Glutamatergic neuron (in vitro differentiated cells): ENCODE measurements around the gene SLC3A2. TPM values are rescaled to one million over a fixed set of nuclear protein-coding genes. Genes with fewer than 3 reads are reported as not detected.

Experiments used
- DNase-seq: peaks from one replicate; pipeline ENCODE4 v3.0.0; 2022
- H3K27ac Mint-ChIP-seq: one replicate; pipeline ENCODE4 v1.8.0; 2020; ENCODE audit warnings: mild to moderate bottlenecking, mixed read lengths, inconsistent platforms; ENCODE audit not compliant: unreplicated experiment
- H3K27me3 Mint-ChIP-seq: one replicate; pipeline ENCODE4 v1.8.0; 2020; ENCODE audit warnings: mild to moderate bottlenecking, moderate library complexity, mixed read lengths, inconsistent platforms; ENCODE audit not compliant: unreplicated experiment
- H3K36me3 Mint-ChIP-seq: one replicate; pipeline ENCODE4 v1.8.0; 2020; ENCODE audit warnings: mild to moderate bottlenecking, mixed read lengths, inconsistent platforms; ENCODE audit not compliant: unreplicated experiment
- H3K4me1 Mint-ChIP-seq: one replicate; pipeline ENCODE4 v1.8.0; 2020; ENCODE audit warnings: mild to moderate bottlenecking, low read depth, mixed read lengths, inconsistent platforms; ENCODE audit not compliant: unreplicated experiment
- H3K4me3 Mint-ChIP-seq: one replicate; pipeline ENCODE4 v1.8.0; 2020; ENCODE audit warnings: mild to moderate bottlenecking, mixed read lengths, inconsistent platforms; ENCODE audit not compliant: unreplicated experiment
- H3K9me3 Mint-ChIP-seq: one replicate; pipeline ENCODE4 v1.8.0; 2020; ENCODE audit warnings: mild to moderate bottlenecking, moderate library complexity, mixed read lengths, inconsistent platforms; ENCODE audit not compliant: unreplicated experiment
- total RNA-seq: library from RNA; stranded (reverse); fragmentation: NEBNext Ultra II Directional; extraction: Animal tissue kit (Norgen Biotek cat#: 25700); gene quantifications from one replicate; pipeline ENCODE4 v1.2.1, GENCODE V29; 2021; ENCODE audit not compliant: unreplicated experiment
- TF ChIP-seq, protein P1 (sequence below): fragments of 200-600 bp; sonication (generic); IDR thresholded peaks from one replicate; pipeline ENCODE4 v1.5.0; 2021; ENCODE audit not compliant: partially characterized antibody, unreplicated experiment

Gene SLC3A2
- total RNA-seq, 1 donor from 2014 or later: 221 TPM

DNA sequence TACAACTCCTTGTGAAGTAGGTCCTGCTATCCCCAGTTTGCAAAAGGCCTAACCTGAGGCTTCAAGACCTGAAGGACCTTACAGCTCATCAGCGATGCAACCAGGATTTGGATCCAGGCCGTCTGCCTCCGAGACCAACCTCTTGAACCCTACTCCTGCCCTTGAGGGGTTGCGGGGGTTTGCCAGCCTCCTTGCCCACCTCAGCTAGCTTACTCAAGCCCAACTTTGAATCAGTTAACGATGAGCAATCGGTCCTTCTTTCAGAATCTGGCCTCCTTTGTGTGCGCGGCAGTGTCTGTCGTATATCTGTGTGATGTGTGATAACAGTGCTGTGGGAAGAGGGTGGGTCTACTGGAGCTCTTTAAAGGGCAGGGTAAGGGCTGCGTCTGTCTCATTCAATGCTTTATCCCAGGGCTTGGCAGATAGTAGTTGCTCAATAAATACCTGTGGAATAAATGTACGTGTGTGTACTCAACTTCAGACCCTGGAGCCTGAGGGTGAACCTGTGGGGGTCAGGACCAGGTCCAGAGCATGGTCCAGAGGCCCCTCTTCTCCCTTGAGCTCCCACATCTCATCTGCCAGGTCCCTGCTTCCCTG lies 37.3 kb downstream of the SLC3A2 start:
- Mint-ChIP-seq H3K9me3 (no peaks in the 10 kb centered on the region), H3K27ac (peak overlapping the region; percentile 15), H3K4me3 (no peak overlapping the region), H3K27me3 (peaks cover 10% of the 10 kb centered on the region), H3K36me3 (no peaks in the 10 kb centered on the region), H3K4me1 (peaks cover 2% of the 10 kb centered on the region)
- TF ChIP-seq, protein P1, sequence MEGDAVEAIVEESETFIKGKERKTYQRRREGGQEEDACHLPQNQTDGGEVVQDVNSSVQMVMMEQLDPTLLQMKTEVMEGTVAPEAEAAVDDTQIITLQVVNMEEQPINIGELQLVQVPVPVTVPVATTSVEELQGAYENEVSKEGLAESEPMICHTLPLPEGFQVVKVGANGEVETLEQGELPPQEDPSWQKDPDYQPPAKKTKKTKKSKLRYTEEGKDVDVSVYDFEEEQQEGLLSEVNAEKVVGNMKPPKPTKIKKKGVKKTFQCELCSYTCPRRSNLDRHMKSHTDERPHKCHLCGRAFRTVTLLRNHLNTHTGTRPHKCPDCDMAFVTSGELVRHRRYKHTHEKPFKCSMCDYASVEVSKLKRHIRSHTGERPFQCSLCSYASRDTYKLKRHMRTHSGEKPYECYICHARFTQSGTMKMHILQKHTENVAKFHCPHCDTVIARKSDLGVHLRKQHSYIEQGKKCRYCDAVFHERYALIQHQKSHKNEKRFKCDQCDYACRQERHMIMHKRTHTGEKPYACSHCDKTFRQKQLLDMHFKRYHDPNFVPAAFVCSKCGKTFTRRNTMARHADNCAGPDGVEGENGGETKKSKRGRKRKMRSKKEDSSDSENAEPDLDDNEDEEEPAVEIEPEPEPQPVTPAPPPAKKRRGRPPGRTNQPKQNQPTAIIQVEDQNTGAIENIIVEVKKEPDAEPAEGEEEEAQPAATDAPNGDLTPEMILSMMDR: no peak
- no peak for DNase-seq

DNA sequence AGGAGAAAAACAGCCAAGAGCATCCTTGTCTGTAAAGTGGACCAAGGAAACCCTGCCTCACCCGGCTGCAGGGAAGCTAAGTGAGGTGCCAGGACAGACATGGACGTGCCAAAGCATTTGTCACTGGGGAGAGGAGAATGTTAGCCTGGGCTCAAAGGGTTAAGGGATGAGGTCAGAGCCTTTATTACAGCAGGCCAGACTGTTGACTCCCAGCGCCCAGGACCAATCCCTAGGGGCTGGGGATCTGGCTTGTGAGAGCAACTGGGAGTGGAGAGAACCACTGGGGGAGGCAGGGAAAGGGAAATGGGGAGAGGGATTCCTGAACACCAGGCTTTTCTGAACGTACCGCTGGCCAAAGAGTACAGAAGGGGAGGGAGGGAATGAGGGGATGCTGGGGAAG lies 37.8 kb downstream of the SLC3A2 start:
- Mint-ChIP-seq H3K27me3 (peaks cover 13% of the 10 kb centered on the region), H3K9me3 (no peaks in the 10 kb centered on the region), H3K4me1 (peaks cover 2% of the 10 kb centered on the region), H3K36me3 (no peaks in the 10 kb centered on the region), H3K27ac (peak overlapping the region; percentile 15), H3K4me3 (no peak overlapping the region)
- DNase-seq: no peak
- TF ChIP-seq, protein P1: no peak

DNA sequence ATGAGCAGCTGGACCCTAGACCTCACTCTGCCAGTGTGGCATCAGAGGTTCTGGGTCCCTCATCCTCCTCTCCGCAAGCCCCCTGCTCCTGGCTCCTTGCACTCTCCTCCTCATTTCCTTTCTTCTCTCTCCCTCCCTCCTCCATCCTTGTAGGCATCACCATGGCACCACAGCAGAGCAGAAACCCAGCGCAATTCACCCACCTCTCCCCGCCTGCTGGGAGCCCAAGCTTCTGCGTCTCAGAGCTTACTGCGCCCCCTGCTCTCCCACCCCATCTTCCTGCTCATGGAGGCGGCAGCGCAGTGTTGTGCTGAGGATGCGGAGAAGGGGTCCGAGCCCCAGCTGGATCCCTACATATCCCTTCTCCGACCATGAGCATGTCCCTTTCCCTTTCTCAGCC lies 38.8 kb downstream of the SLC3A2 start:
- H3K36me3 Mint-ChIP-seq: no peaks in the 10 kb centered on the region
- peak overlapping the region; percentile 32 for H3K4me3 Mint-ChIP-seq
- H3K9me3 Mint-ChIP-seq: no peaks in the 10 kb centered on the region
- TF ChIP-seq, protein P1: no peak
- H3K27ac Mint-ChIP-seq: peak overlapping the region; percentile 54
- H3K4me1 Mint-ChIP-seq: peaks cover 2% of the 10 kb centered on the region
- peaks cover 14% of the 10 kb centered on the region for H3K27me3 Mint-ChIP-seq
- no peak for DNase-seq

DNA sequence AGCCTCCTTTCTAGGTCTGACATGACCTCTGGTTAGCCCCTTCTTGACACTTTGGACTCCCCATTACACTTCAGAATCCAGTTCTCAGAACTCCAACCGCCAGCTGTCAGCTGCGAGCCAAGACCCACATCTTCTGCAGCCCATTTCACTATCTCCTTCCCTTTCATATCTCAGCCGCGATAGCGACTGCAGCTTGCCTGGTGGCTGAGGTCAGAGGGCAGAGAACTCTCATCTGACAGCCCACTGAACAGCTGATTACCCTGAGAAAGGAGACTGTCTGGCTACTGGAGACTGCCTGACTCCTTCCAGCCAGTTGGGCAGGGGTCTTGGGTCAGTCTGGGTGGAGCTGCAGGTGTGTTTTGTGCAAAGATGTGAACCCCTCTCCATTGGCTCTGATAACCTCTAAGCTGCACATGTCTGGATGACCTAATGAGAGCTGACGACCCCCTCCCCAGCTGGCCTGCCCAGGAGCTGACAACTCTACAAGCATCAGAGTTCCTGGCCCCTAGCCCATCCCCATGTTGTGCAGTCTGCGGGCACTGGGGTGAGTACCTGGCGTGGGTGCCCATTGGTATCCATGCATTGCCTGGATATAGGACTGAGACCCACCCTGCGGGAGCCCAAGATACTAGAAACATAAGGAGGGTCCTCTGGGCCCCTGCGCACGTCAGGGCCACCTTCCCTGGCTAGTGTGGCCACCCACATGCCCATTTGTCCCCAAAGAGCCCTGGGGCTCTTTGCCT lies 39.4 kb downstream of the SLC3A2 start:
- DNase-seq: no peak
- H3K27ac Mint-ChIP-seq: peak overlapping the region; percentile 54
- TF ChIP-seq, protein P1: no peak
- peak overlapping the region; percentile 32 for H3K4me3 Mint-ChIP-seq
- peaks cover 2% of the 10 kb centered on the region for H3K4me1 Mint-ChIP-seq
- H3K27me3 Mint-ChIP-seq: peaks cover 14% of the 10 kb centered on the region
- H3K9me3 Mint-ChIP-seq: no peaks in the 10 kb centered on the region
- no peaks in the 10 kb centered on the region for H3K36me3 Mint-ChIP-seq

DNA sequence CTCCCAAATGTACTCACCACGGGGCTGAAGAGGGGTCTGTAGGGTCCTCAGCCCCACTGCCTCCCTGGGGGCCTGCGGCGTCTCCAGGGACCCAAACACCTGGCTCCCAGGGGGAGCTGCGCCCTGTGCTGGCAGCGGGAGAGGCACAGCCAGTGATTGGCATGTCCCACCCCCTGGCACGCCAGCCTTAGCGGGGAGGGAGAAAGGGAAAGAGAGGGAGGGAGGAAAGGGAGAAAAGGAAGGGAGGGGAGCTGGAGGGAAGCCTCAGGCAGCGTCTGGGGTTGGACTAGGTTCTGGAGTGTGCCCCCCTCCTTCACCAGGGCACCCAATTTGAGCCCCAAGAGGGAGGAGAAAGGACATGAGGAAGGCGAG lies 40.5 kb downstream of the SLC3A2 start, which contains the start of gene CHRM1:
TSS of gene CHRM1 (minus strand) at position 163 of the 372 bp plus-strand sequence. CDS start 10,263 bp downstream, outside the sequence.
- H3K9me3 Mint-ChIP-seq: no peaks in the 10 kb centered on the region
- peaks cover 15% of the 10 kb centered on the region for H3K27me3 Mint-ChIP-seq
- no peak for DNase-seq
- TF ChIP-seq, protein P1: no peak
- H3K4me3 Mint-ChIP-seq: no peak within 1 kb of the TSS
- H3K36me3 Mint-ChIP-seq: no peaks in the 10 kb centered on the region
- H3K27ac Mint-ChIP-seq: no peak within 1 kb of the TSS
- H3K4me1 Mint-ChIP-seq: peaks cover 2% of the 10 kb centered on the region
